Kidney (tissue), 14 donors: Measurements from ENCODE around the gene EXPH5. TPM values are rescaled to one million over a fixed set of nuclear protein-coding genes. Genes with fewer than 3 reads are reported as not detected.

Source experiments
- DNase-seq, 5 donors: peaks; one replicate each; pipeline ENCODE4 v3.0.0-alpha.2; 2013 to 2020
- FAIRE-seq: peaks from 2 replicates; lab custom pipeline; 2012; peaks lifted over from hg19 to GRCh38; lab: Jason Lieb, UNC
- H3K27ac ChIP-seq, 2 donors: one replicate each; pipeline ENCODE4 v1.7.0; 2013; ENCODE audit warnings: low read depth in 2 of 2, low read length in 2 of 2, inconsistent platforms in 1 of 2
- H3K27me3 ChIP-seq: one replicate; pipeline ENCODE4 v1.7.1; 2013; ENCODE audit warnings: low read length, inconsistent platforms; ENCODE audit not compliant: control insufficient read depth, insufficient read depth
- H3K36me3 ChIP-seq, 3 donors: one replicate each; pipeline versions ENCODE4 v1.7.0 to v1.7.1; 2013; ENCODE audit warnings: low read length in 3 of 3, control low read depth in 1 of 3, inconsistent platforms in 1 of 3; ENCODE audit not compliant: insufficient read depth in 3 of 3, control insufficient read depth in 2 of 3
- H3K4me1 ChIP-seq, 3 donors: one replicate each; pipeline versions ENCODE4 v1.7.0 to v1.7.1; 2013; ENCODE audit warnings: low read length in 3 of 3, inconsistent platforms in 1 of 3, low read depth in 1 of 3; ENCODE audit not compliant: control insufficient read depth in 2 of 3, insufficient read depth in 2 of 3
- H3K4me3 ChIP-seq, 3 donors: one replicate each; pipeline versions ENCODE4 v1.7.0 to v1.8.1; 2013; ENCODE audit warnings: low read length in 3 of 3, control low read depth in 1 of 3, inconsistent platforms in 1 of 3
- H3K9ac ChIP-seq, 3 donors: one replicate each; pipeline versions ENCODE4 v1.7.0 to v1.7.1; 2013; ENCODE audit warnings: low read length in 3 of 3, control low read depth in 1 of 3, inconsistent platforms in 1 of 3
- H3K9me3 ChIP-seq, 3 donors: one replicate each; pipeline versions ENCODE4 v1.7.0 to v1.7.1; 2013; ENCODE audit warnings: low read length in 3 of 3, control low read depth in 1 of 3, inconsistent platforms in 1 of 3; ENCODE audit not compliant: control insufficient read depth in 2 of 3, insufficient read depth in 1 of 3
- intact Hi-C: fragments of 100-400 bp; cut with DNase I; formaldehyde crosslinking; loops from one replicate; pipeline ENCODE4 v1.11.1; 2022
- polyA plus RNA-seq: library from polyadenylated mRNA; stranded (reverse); fragments of 350-450 nt; fragmentation: Illumina TruSeq; extraction: RNeasy Lipid Tissue Mini Kit (QIAGEN cat#74804); gene quantifications from one replicate; pipeline ENCODE4 v1.2.3, GENCODE V29; 2014; ENCODE audit warnings: low read depth, low replicate concordance; ENCODE audit not compliant: insufficient read depth
- total RNA-seq: library from RNA; stranded (reverse); fragmentation: NEBNext Ultra II Directional; extraction: Animal tissue kit (Norgen Biotek cat#: 25700); gene quantifications from one replicate; pipeline ENCODE4 v1.2.1, GENCODE V29; 2021
- TF ChIP-seq, protein P1 (sequence below): IDR thresholded peaks from 3 replicates; pipeline ENCODE4 v1.5.1; 2012; ENCODE audit warnings: mild to moderate bottlenecking, moderate library complexity, borderline replicate concordance; ENCODE audit not compliant: insufficient read depth; ENCODE audit errors: extremely low read depth
- donor health status: control.
- donor health status: control.
- donor health status: control.
- donor health status: control.
- donor health status: control.
- donor health status: DM: yes; HTN: yes; CAD: no.
- donor health status: Normal renal cell carcinoma (clear cell type).

EXPH5 gene
- total and polyA plus RNA-seq, 2 donors from 2014 or later = 2.2 to 9.5 TPM

- Histone ChIP-seq H3K9ac (no peak overlapping the region), H3K4me1 (peaks cover 0 to 9% (median 6%) of the 10 kb centered on the region in 3 donors), H3K36me3 (peaks cover 0 to 3% (median 2%) of the 10 kb centered on the region in 3 donors), H3K27me3 (no peaks in the 10 kb centered on the region), H3K4me3 (no peak overlapping the region), H3K9me3 (no peaks in the 10 kb centered on the region), H3K27ac (no peak overlapping the region)
- intact Hi-C loops = no loop called here
- TF ChIP-seq, protein P1, sequence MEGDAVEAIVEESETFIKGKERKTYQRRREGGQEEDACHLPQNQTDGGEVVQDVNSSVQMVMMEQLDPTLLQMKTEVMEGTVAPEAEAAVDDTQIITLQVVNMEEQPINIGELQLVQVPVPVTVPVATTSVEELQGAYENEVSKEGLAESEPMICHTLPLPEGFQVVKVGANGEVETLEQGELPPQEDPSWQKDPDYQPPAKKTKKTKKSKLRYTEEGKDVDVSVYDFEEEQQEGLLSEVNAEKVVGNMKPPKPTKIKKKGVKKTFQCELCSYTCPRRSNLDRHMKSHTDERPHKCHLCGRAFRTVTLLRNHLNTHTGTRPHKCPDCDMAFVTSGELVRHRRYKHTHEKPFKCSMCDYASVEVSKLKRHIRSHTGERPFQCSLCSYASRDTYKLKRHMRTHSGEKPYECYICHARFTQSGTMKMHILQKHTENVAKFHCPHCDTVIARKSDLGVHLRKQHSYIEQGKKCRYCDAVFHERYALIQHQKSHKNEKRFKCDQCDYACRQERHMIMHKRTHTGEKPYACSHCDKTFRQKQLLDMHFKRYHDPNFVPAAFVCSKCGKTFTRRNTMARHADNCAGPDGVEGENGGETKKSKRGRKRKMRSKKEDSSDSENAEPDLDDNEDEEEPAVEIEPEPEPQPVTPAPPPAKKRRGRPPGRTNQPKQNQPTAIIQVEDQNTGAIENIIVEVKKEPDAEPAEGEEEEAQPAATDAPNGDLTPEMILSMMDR = no peak
- FAIRE-seq (no peak), DNase-seq (no peak)
Measured at GRCh38 chr11:108472681-108473080, 120.9 kb downstream of the EXPH5 start.

DNA sequence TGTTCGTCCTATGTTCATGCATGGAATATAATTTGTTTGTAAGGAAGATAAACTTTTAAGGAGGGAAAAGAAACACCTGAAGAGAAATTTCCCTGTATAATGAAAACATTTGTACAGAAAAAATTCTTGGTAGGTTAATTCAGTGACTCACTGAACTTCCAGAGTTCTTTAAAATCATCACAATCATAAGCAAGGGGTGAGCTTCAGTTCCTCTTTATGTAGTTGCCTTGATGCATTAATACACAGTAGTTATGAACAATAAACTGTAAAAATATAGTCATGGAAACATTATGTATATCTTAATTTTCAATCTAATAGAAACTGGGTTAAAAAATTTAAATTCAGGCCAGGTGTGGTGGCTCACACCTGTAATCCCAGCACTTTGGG, 125.1 kb downstream of the EXPH5 start:
- intact Hi-C loops = no loop called here
- FAIRE-seq (no peak), DNase-seq (no peak)
- TF ChIP-seq, protein P1 = no peak
- Histone ChIP-seq H3K9me3 (no peaks in the 10 kb centered on the region), H3K9ac (no peak overlapping the region), H3K27me3 (no peaks in the 10 kb centered on the region), H3K27ac (peak overlapping the region; percentile 99 to 100), H3K36me3 (no peaks in the 10 kb centered on the region), H3K4me1 (peaks cover 0 to 5% (median 0%) of the 10 kb centered on the region in 3 donors), H3K4me3 (peak overlapping the region in 1 of 3 donors; percentile 23)

GRCh38 chr11:108467091-108467823, 126.3 kb downstream of the EXPH5 start, which contains the start of gene C11orf65:
C11orf65 (minus strand) TSS chr11:108467529; CDS start chr11:108461559, 5,970 bp downstream.
- intact Hi-C loops = no loop called here
- H3K27ac ChIP-seq = peak within 1 kb of the TSS; percentile 99 to 100
- TF ChIP-seq, protein P1 = peak; percentile 9
- peak within 1 kb of the TSS; percentile 90 to 93 (median 91) for H3K4me3 ChIP-seq
- H3K36me3 ChIP-seq = no peaks in the 10 kb centered on the region
- H3K9ac ChIP-seq = peak within 1 kb of the TSS; percentile 91 to 100 (median 92)
- H3K27me3 ChIP-seq = no peaks in the 10 kb centered on the region
- FAIRE-seq (peak; percentile 98), DNase-seq (peak; percentile 98 to 99 (median 99))
- no peaks in the 10 kb centered on the region for H3K4me1 ChIP-seq
- H3K9me3 ChIP-seq = no peaks in the 10 kb centered on the region
